ENCODE results near the gene SPTLC1. TPM values are rescaled to one million over a fixed set of nuclear protein-coding genes. Genes with fewer than 3 reads are reported as not detected.
A peak's percentile ranks its signal among the peaks of the same experiment; 100 is the strongest.

Gene SPTLC1, protein sequence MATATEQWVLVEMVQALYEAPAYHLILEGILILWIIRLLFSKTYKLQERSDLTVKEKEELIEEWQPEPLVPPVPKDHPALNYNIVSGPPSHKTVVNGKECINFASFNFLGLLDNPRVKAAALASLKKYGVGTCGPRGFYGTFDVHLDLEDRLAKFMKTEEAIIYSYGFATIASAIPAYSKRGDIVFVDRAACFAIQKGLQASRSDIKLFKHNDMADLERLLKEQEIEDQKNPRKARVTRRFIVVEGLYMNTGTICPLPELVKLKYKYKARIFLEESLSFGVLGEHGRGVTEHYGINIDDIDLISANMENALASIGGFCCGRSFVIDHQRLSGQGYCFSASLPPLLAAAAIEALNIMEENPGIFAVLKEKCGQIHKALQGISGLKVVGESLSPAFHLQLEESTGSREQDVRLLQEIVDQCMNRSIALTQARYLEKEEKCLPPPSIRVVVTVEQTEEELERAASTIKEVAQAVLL
- total RNA-seq, result 42.6 and 48.1 TPM in 2 replicates
- 46.0 and 48.1 TPM in 2 replicates for polyA plus RNA-seq

DNA sequence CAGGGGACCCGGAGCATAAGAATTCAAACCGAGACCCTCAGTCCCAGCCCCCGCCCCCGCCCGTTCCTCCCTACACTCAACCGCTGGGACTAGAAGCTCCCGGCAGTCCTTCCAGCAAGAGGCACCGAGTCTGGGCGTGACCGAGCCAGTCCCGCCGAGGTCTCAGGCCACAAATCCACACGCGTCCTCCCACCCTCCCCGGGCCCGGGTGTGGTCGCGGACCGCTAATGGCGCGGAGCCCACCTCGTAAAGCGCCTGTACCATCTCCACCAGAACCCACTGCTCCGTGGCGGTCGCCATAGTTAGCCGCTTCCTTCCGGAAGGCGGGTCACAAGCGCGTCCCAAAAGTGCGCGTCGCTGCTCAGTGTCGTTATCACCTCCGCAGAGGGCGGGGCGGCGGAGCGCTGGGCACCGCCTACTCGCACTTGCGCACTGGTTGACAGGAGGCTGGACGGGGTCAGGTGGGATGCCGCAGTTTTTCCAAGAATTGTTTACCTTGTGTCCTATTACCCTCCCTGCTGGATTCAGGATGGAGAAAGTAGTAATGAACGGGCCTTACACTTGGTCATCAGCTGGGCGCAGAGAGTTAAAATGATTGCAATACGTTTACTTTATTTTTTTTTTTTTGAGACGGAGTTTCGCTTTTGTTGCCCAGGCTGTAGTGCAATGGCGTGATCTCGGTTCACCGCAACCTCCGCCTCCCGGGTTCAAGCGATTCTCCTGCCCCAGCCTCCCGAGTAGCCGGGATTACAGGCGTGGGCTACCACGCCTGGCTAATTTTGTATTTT lies at the start of gene SPTLC1:
Gene SPTLC1, minus strand, starts transcription at position 343 of the 788 bp plus-strand sequence. Its CDS starts 43 bp downstream, at position 300.
- Histone ChIP-seq H3K27ac (peak within 1 kb of the TSS; percentile 78), H3K4me3 (peak within 1 kb of the TSS; percentile 66), H3K27me3 (no peaks in the 10 kb centered on the region), H3K36me3 (peaks cover 19% of the 10 kb centered on the region), H3K4me1 (ENCODE audit: low read depth) (peaks cover 4% of the 10 kb centered on the region), H3K9me3 (ENCODE audit: low read depth) (no peaks in the 10 kb centered on the region)
- DNase-seq (ENCODE audit: low read depth in 1 of 2, low spot score in 1 of 2), result peak; percentile 95 to 96
- TF ChIP-seq, protein P1, sequence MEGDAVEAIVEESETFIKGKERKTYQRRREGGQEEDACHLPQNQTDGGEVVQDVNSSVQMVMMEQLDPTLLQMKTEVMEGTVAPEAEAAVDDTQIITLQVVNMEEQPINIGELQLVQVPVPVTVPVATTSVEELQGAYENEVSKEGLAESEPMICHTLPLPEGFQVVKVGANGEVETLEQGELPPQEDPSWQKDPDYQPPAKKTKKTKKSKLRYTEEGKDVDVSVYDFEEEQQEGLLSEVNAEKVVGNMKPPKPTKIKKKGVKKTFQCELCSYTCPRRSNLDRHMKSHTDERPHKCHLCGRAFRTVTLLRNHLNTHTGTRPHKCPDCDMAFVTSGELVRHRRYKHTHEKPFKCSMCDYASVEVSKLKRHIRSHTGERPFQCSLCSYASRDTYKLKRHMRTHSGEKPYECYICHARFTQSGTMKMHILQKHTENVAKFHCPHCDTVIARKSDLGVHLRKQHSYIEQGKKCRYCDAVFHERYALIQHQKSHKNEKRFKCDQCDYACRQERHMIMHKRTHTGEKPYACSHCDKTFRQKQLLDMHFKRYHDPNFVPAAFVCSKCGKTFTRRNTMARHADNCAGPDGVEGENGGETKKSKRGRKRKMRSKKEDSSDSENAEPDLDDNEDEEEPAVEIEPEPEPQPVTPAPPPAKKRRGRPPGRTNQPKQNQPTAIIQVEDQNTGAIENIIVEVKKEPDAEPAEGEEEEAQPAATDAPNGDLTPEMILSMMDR (IDR thresholded peaks at IDR 0.05; ENCODE audit: low read depth, low read length), result no peak

DNA sequence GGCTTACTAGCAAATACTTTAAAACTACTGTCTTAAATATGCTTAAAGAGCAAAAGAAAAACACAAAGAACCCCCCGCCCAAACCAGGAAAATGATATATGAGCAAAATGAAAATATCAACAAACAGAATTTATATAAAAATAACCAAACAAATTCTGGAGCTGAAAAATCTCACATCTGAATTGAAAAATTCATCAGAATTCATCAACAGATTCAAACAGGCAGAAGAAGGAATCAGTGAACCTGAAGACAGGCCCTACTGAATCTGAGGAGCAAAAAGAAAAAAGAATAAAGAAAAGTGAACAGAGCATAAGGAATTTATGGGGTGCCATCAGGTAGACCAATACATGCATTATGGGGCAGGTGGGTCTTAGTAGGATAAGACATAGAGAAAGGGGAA lies 49.8 kb upstream of the SPTLC1 start:
- H3K4me1 ChIP-seq (ENCODE audit: low read depth), result no peaks in the 10 kb centered on the region
- H3K27ac ChIP-seq, result no peak overlapping the region
- no peaks in the 10 kb centered on the region for H3K9me3 ChIP-seq (ENCODE audit: low read depth)
- DNase-seq (ENCODE audit: low read depth in 1 of 2, low spot score in 1 of 2), result no peak
- H3K36me3 ChIP-seq, result no peaks in the 10 kb centered on the region
- TF ChIP-seq, protein P1 (IDR thresholded peaks at IDR 0.05; ENCODE audit: low read depth, low read length), result no peak
- H3K27me3 ChIP-seq, result no peaks in the 10 kb centered on the region
- H3K4me3 ChIP-seq, result no peak overlapping the region

DNA sequence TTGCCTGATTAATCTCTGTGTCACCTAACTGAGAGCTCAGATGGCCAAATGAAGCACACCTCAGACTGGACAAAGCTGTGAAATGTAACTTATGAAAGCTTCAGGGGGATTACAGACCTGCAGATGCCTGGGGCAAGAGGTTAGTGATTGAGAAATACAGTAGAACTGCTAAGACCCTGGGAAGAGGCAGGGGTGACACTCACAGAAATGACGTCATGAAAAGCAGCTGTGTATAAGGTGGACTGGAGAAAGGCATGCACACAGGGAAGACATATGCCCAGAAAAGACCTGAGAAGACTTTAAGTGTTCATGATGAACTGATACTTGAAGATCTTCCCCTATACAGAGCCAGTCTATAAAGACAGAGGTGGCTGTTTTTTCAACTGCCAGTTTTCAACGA lies 49.3 kb upstream of the SPTLC1 start:
- no peak overlapping the region for H3K27ac ChIP-seq
- DNase-seq (ENCODE audit: low read depth in 1 of 2, low spot score in 1 of 2), result no peak
- no peaks in the 10 kb centered on the region for H3K27me3 ChIP-seq
- no peak overlapping the region for H3K4me3 ChIP-seq
- no peaks in the 10 kb centered on the region for H3K4me1 ChIP-seq (ENCODE audit: low read depth)
- no peaks in the 10 kb centered on the region for H3K9me3 ChIP-seq (ENCODE audit: low read depth)
- H3K36me3 ChIP-seq, result no peaks in the 10 kb centered on the region
- TF ChIP-seq, protein P1 (IDR thresholded peaks at IDR 0.05; ENCODE audit: low read depth, low read length), result no peak

DNA sequence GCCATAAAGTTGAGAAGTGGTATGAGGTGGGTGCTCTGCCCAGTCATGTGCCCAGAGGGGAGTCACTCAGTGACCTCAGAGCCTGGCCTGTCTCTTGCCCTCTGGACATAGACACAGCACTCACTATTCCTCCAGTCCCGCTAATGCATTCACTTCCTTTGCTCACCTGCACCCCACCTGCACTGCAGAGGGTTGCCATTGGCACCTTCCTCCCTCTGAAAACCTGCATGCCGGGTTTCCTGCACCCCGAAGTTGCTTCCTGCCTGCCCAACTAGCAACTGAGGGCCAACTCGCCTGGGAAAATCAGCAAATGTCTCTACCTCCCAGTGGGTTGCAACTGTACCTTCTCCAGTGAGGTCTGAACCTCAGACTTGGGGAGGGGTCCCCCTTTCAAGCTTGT lies 48.1 kb upstream of the SPTLC1 start:
- TF ChIP-seq, protein P1 (IDR thresholded peaks at IDR 0.05; ENCODE audit: low read depth, low read length), result no peak
- Histone ChIP-seq H3K36me3 (no peaks in the 10 kb centered on the region), H3K27ac (no peak overlapping the region), H3K4me1 (ENCODE audit: low read depth) (no peaks in the 10 kb centered on the region), H3K4me3 (no peak overlapping the region), H3K27me3 (no peaks in the 10 kb centered on the region), H3K9me3 (ENCODE audit: low read depth) (no peaks in the 10 kb centered on the region)
- no peak for DNase-seq (ENCODE audit: low read depth in 1 of 2, low spot score in 1 of 2)

DNA sequence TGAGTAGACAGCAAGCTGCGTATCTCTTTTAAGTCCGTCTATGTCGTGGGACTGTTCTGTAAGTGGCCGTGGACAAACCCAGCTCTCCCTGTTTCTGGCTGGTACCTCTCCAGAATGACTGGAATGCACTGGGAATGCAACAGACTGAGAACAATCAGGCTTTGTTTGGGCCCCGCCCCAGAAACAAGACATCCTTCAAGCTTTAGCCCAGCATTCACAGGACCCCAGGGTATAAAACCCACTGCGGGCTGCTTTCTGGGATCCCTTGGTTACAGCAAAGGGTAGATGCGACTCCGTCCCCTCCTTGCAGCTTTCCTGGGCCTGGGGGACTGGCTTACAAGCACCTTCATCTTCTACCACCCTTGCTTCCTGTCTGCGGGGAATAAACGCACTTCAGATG lies 45.6 kb upstream of the SPTLC1 start:
- no peak overlapping the region for H3K27ac ChIP-seq
- H3K36me3 ChIP-seq, result no peaks in the 10 kb centered on the region
- no peaks in the 10 kb centered on the region for H3K27me3 ChIP-seq
- H3K9me3 ChIP-seq (ENCODE audit: low read depth), result no peaks in the 10 kb centered on the region
- H3K4me3 ChIP-seq, result no peak overlapping the region
- DNase-seq (ENCODE audit: low read depth in 1 of 2, low spot score in 1 of 2), result no peak
- H3K4me1 ChIP-seq (ENCODE audit: low read depth), result no peaks in the 10 kb centered on the region
- TF ChIP-seq, protein P1 (IDR thresholded peaks at IDR 0.05; ENCODE audit: low read depth, low read length), result no peak

Measured in cardiac muscle cell (in vitro differentiated cells and primary cell).